Measurements from ENCODE around the gene ANKS1A.

The ANKS1A gene

GRCh38 chr6:34916348-34916967 lies 27.4 kb downstream of the ANKS1A start:
- Histone ChIP-seq H3K27ac (ENCODE audit: poor library complexity, severe bottlenecking) (no peak overlapping the region), H3K9me3 (ENCODE audit: severe bottlenecking) (no peaks in the 10 kb centered on the region), H3K4me3 (ENCODE audit: severe bottlenecking) (no peak overlapping the region), H3K36me3 (ENCODE audit: low read depth) (no peaks in the 10 kb centered on the region), H3K27me3 (ENCODE audit: insufficient read depth, poor library complexity, severe bottlenecking) (no peaks in the 10 kb centered on the region), H3K4me1 (ENCODE audit: insufficient read depth, poor library complexity, severe bottlenecking) (peaks cover 20% of the 10 kb centered on the region)
- TF ChIP-seq CTCF (IDR thresholded peaks at IDR 0.05; ENCODE audit: poor library complexity, severe bottlenecking): no peak
- DNase-seq (ENCODE audit: low spot score) (no peak), ATAC-seq (ENCODE audit: low read depth) (no peak)

- H3K4me3 ChIP-seq (ENCODE audit: severe bottlenecking): no peak overlapping the region
- peaks cover 14% of the 10 kb centered on the region for H3K4me1 ChIP-seq (ENCODE audit: insufficient read depth, poor library complexity, severe bottlenecking)
- no peaks in the 10 kb centered on the region for H3K9me3 ChIP-seq (ENCODE audit: severe bottlenecking)
- no peak overlapping the region for H3K27ac ChIP-seq (ENCODE audit: poor library complexity, severe bottlenecking)
- DNase-seq (ENCODE audit: low spot score) (no peak), ATAC-seq (ENCODE audit: low read depth) (no peak)
- no peaks in the 10 kb centered on the region for H3K27me3 ChIP-seq (ENCODE audit: insufficient read depth, poor library complexity, severe bottlenecking)
- TF ChIP-seq CTCF (IDR thresholded peaks at IDR 0.05; ENCODE audit: poor library complexity, severe bottlenecking): no peak
- no peaks in the 10 kb centered on the region for H3K36me3 ChIP-seq (ENCODE audit: low read depth)
These were observed 28.7 kb downstream of the ANKS1A start for GRCh38 chr6:34917626-34918285.

GRCh38 chr6:34919651-34920050 lies 30.6 kb downstream of the ANKS1A start:
- Histone ChIP-seq H3K27me3 (ENCODE audit: insufficient read depth, poor library complexity, severe bottlenecking) (no peaks in the 10 kb centered on the region), H3K27ac (ENCODE audit: poor library complexity, severe bottlenecking) (no peak overlapping the region), H3K4me1 (ENCODE audit: insufficient read depth, poor library complexity, severe bottlenecking) (peaks cover 4% of the 10 kb centered on the region), H3K4me3 (ENCODE audit: severe bottlenecking) (no peak overlapping the region), H3K36me3 (ENCODE audit: low read depth) (no peaks in the 10 kb centered on the region), H3K9me3 (ENCODE audit: severe bottlenecking) (no peaks in the 10 kb centered on the region)
- no peak for TF ChIP-seq CTCF (IDR thresholded peaks at IDR 0.05; ENCODE audit: poor library complexity, severe bottlenecking)
- ATAC-seq (ENCODE audit: low read depth): no peak
- DNase-seq (ENCODE audit: low spot score): no peak

GRCh38 chr6:34920097-34920496 lies 31.0 kb downstream of the ANKS1A start:
- Histone ChIP-seq H3K27ac (ENCODE audit: poor library complexity, severe bottlenecking) (no peak overlapping the region), H3K27me3 (ENCODE audit: insufficient read depth, poor library complexity, severe bottlenecking) (no peaks in the 10 kb centered on the region), H3K9me3 (ENCODE audit: severe bottlenecking) (no peaks in the 10 kb centered on the region), H3K4me3 (ENCODE audit: severe bottlenecking) (no peak overlapping the region), H3K4me1 (ENCODE audit: insufficient read depth, poor library complexity, severe bottlenecking) (peaks cover 4% of the 10 kb centered on the region), H3K36me3 (ENCODE audit: low read depth) (no peaks in the 10 kb centered on the region)
- no peak for ATAC-seq (ENCODE audit: low read depth)
- DNase-seq (ENCODE audit: low spot score): no peak
- no peak for TF ChIP-seq CTCF (IDR thresholded peaks at IDR 0.05; ENCODE audit: poor library complexity, severe bottlenecking)

DNA sequence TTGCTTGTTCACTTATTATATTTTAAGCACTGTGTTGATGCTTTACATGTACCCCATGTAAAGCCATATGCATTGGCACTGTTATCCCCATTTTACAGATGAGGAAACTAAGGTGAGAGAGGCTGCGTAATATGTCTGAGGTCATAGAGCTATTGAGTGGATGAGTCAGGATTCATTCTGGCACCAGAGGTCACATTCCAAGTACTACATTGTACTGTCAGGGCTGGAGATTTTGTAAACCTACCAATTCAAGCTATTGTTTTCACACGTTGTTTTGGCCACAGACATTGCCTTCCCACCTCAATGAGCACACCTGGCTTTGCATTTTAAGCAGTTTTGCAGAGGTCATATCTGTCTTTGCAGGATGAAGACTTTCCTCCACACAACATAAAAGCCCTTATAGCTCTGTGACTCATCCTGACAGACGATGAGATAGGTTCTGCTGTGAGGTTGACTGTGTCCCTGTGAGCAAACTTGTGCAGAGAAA lies 33.2 kb downstream of the ANKS1A start:
- H3K9me3 ChIP-seq (ENCODE audit: severe bottlenecking): no peaks in the 10 kb centered on the region
- H3K27me3 ChIP-seq (ENCODE audit: insufficient read depth, poor library complexity, severe bottlenecking): no peaks in the 10 kb centered on the region
- DNase-seq (ENCODE audit: low spot score) (no peak), ATAC-seq (ENCODE audit: low read depth) (peak; percentile 82)
- no peak overlapping the region for H3K27ac ChIP-seq (ENCODE audit: poor library complexity, severe bottlenecking)
- H3K4me3 ChIP-seq (ENCODE audit: severe bottlenecking): no peak overlapping the region
- peaks cover 11% of the 10 kb centered on the region for H3K4me1 ChIP-seq (ENCODE audit: insufficient read depth, poor library complexity, severe bottlenecking)
- no peaks in the 10 kb centered on the region for H3K36me3 ChIP-seq (ENCODE audit: low read depth)
- no peak for TF ChIP-seq CTCF (IDR thresholded peaks at IDR 0.05; ENCODE audit: poor library complexity, severe bottlenecking)
